Heart left ventricle (tissue), 16 donors: ENCODE data around the gene CTXND1. TPM values are rescaled to one million over a fixed set of nuclear protein-coding genes. Genes with fewer than 3 reads are reported as not detected.
A peak's percentile ranks its signal among the peaks of the same experiment; 100 is the strongest.

Experiments used
- ATAC-seq, 4 donors: fragments of 200-7000 bp; cut with Tn5 transposase; one replicate each; pipeline ENCODE4 v1.9.1; 2020 to 2022; ENCODE audit warnings: moderate library complexity in 4 of 4, mild to moderate bottlenecking in 3 of 4, moderate number of reproducible peaks in 1 of 4
- DNase-seq, 5 donors: peaks; one replicate each; pipeline ENCODE4 v3.0.0-alpha.2; 2020
- H3K27ac ChIP-seq, 12 donors: fragments of 200-600 bp; sonication (generic) in 4 of 12; one replicate each; pipeline versions ENCODE4 v1.5.0 to v1.8.0; 2016 to 2022; ENCODE audit warnings: mild to moderate bottlenecking in 2 of 12
- H3K27me3 ChIP-seq, 9 donors: fragments of 200-600 bp; sonication (generic) in 2 of 9; one replicate each; pipeline versions ENCODE4 v1.5.1 to v1.8.0; 2016 to 2022; ENCODE audit warnings: mild to moderate bottlenecking in 3 of 9
- H3K36me3 ChIP-seq, 9 donors: fragments of 200-600 bp; sonication (generic) in 2 of 9; one replicate each; pipeline versions ENCODE4 v1.5.0 to v1.8.0; 2018 to 2022; ENCODE audit warnings: mild to moderate bottlenecking in 2 of 9
- H3K4me1 ChIP-seq, 12 donors: fragments of 200-600 bp; sonication (generic) in 4 of 12; one replicate each; pipeline versions ENCODE4 v1.5.0 to v1.8.0; 2016 to 2022; ENCODE audit warnings: mild to moderate bottlenecking in 3 of 12
- H3K4me3 ChIP-seq, 12 donors: fragments of 200-600 bp; sonication (generic) in 4 of 12; one replicate each; pipeline versions ENCODE4 v1.5.0 to v1.8.0; 2017 to 2022; ENCODE audit warnings: mild to moderate bottlenecking in 9 of 12, moderate library complexity in 4 of 12
- H3K9me3 ChIP-seq, 12 donors: fragments of 200-600 bp; sonication (generic) in 4 of 12; one replicate each; pipeline versions ENCODE4 v1.5.0 to v1.8.0; 2016 to 2022; ENCODE audit warnings: mild to moderate bottlenecking in 1 of 12
- CTCF ChIP-seq, 12 donors: fragments of 200-600 bp; sonication (generic) in 4 of 12; IDR thresholded peaks; one replicate each; pipeline versions ENCODE4 v1.5.0 to v1.8.0; 2018 to 2022; ENCODE audit warnings: antibody characterized with exemption in 12 of 12, mild to moderate bottlenecking in 5 of 12
- POLR2A ChIP-seq, 2 donors: fragments of 450-650 bp; IDR thresholded peaks; one replicate each; pipeline ENCODE4 v1.6.1; 2017; ENCODE audit warnings: antibody characterized with exemption in 2 of 2, mild to moderate bottlenecking in 2 of 2, moderate library complexity in 2 of 2
- WGBS, 4 donors: extraction: QIAGEN DNeasy Blood & Tissue Kit in 2 of 4; methylation state at CpG; one replicate each; pipeline versions ENCODE4 v1.1.5 to v1.1.7; 2013 to 2018; 5-methylcytosine and 5-hydroxymethylcytosine counted together
- intact Hi-C, 10 donors: fragments of 100-400 bp; cut with DNase I; formaldehyde crosslinking; loops; one replicate each; pipeline versions ENCODE4 v1.11.1 to v1.14.2; 2022
- polyA plus RNA-seq, 2 donors: library from polyadenylated mRNA; stranded (reverse); fragments of 200-250 nt; gene quantifications; one replicate each; pipeline ENCODE4 v1.2.3, GENCODE V29; 2013
- total RNA-seq, 9 donors: library from RNA; depleted of rRNA in 2 of 9; stranded (reverse); fragments of >200 nt in 2 of 9; fragmentation: NEBNext Ultra II Directional in 3 of 9; extraction: Animal tissue kit (Norgen Biotek cat#: 25700) in 3 of 9; gene quantifications; one replicate each; pipeline versions ENCODE4 v1.1.0 to v1.2.4, GENCODE V29; 2016 to 2023
- donor health status: ischemic (EF 13 %, LVEDD 7.1; RV severe dilation, severe dysfunction).
- donor health status: healthy with polysubstance abuse.
- donor health status: DM: no; HTN: yes; CAD: no.
- donor health status: DM: no; HTN: no; CAD: no.
- donor health status: ischemic (EF 25% LVEDD 6.9; RV normal size, moderate dysfunction).
- donor health status: ischemic (EF 25% LVEDD 5.7; RV mildly dilated, moderate dysfunction).
- donor health status: healthy.
- donor health status: DM: yes; HTN: yes; CAD: no.
- donor health status: ischemic (EF 35%, LVEDD 5.7; RV mildly dilated, moderate dysfunction).
- donor health status: nonischemic (EF 11% LVEDD 7.7; RV severe dilation, severe dysfunction).
- donor health status: DM: yes; HTN: yes; CAD: no.
- donor health status: PGD.
- donor health status: ischemic (EF 29% LVEDD 5.4; RV normal size, mild dysfunction).
- donor health status: nonischemic (EF 23%, LVEDD 6.1; RV moderate dilation, normal function).

CTXND1 gene
- total and polyA plus RNA-seq, 11 donors: 0.14 to 9.5 (median 2.9) TPM

DNA sequence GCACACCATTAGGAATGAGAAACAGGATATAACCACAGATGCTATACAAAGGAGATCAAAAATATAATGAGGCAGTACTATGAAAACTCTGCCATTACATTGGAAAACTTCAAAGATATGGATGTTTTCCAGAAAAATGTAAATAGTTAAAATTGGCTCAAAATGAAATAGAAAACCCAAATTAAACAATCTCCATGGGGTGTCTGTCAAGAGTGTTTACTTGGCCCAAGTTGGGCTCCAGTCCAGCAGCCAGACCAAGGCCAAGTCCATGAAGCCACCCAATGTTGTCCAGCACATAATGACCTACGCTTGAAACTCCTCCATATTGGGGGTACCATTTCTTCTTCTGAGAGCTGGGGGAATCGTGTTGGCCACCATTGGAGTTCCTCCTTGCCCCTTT is 37.1 kb downstream of the CTXND1 start:
- 68 to 97% (median 89%) methylated on average over 2 of the region's 2 CpGs for WGBS, 4 donors
- H3K4me1 ChIP-seq: no peaks in the 10 kb centered on the region
- H3K36me3 ChIP-seq: no peaks in the 10 kb centered on the region
- no peak overlapping the region for H3K27ac ChIP-seq
- no peak overlapping the region for H3K4me3 ChIP-seq
- ATAC-seq (no peak), DNase-seq (no peak)
- intact Hi-C loops: no loop called here
- no peaks in the 10 kb centered on the region for H3K27me3 ChIP-seq
- TF ChIP-seq CTCF (IDR thresholded peaks at IDR 0.05) (no peak), POLR2A (IDR thresholded peaks at IDR 0.05) (no peak)
- H3K9me3 ChIP-seq: peaks cover 0 to 11% (median 2%) of the 10 kb centered on the region in 12 donors

DNA sequence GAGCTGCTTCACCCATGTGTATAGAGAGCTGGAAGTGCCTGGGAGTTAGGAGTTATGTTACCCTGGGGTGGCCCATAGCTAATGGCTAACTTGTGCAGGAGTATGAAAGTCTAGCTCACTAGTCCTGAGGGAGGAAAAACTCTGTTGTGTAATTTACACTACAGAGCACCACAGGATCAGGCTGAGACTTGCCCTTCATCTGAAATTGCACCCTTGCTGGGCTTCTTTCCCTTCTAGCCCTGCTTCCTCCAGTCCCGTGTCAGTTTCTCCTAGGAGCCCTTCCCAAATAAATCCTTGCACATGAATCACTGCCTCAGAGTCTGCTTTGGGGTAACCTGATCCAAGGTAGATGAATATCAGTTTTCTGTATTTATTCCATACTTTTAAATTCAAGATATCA is 40.0 kb downstream of the CTXND1 start:
- H3K36me3 ChIP-seq: no peaks in the 10 kb centered on the region
- WGBS, 4 donors: 67 to 79% (median 71%) methylated on average over 1 of the region's 1 CpG
- no peaks in the 10 kb centered on the region for H3K4me1 ChIP-seq
- no peak overlapping the region for H3K27ac ChIP-seq
- no peak for DNase-seq
- H3K27me3 ChIP-seq: peaks cover 0 to 9% (median 0%) of the 10 kb centered on the region in 9 donors
- peaks cover 0 to 11% (median 2%) of the 10 kb centered on the region in 12 donors for H3K9me3 ChIP-seq
- no peak for TF ChIP-seq CTCF (IDR thresholded peaks at IDR 0.05)
- TF ChIP-seq POLR2A (IDR thresholded peaks at IDR 0.05): no peak
- no peak for ATAC-seq
- intact Hi-C loops: no loop called here
- no peak overlapping the region for H3K4me3 ChIP-seq

DNA sequence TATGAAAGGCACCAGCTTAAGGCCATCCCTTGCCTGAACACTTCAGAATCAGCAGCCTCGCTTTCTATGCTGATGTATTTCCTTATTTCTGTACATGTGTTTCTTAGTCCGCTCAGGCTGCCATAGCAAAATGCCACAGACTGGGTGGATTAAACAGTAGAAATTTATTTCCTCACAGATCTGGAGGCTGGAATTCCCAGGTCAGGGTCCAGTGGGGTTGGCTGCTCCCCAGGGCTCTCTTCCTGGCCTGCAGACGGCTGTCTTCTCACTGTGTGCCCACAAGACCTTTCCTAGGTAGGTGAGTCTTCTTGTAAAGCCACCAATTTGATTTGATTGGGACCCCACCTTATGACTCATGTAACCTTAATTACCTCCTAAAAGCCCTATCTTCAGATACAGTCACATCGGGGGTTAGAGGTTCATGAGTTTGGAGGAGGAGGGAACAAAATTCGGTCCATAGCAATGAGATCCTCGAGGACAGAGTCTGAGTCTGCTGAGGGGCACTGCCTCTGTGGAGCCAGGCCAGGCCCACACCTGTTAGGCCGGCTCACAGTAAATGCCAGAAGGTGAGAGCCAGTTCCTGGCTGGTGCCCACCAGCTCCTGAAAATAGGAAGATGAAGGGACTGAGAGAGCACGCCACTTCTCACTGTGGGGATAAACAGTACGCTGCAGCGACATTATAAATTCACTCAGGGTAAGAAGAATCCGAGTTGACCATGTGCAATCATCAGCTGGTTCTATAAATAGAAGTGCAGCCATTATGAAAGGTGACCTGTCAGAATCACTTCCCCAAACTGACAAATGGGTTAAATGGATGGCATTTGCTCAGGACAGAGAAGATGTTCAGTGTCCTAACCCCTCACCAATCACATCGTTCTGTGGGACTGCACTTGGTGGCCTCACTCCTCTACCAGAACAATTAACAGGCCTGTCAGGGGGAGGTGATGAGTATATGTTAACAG is 41.1 kb downstream of the CTXND1 start:
- DNase-seq: no peak
- ATAC-seq: peak in 1 of 4 donors; percentile 13
- Histone ChIP-seq H3K27ac (no peak overlapping the region), H3K4me1 (no peaks in the 10 kb centered on the region), H3K4me3 (no peak overlapping the region), H3K36me3 (no peaks in the 10 kb centered on the region), H3K27me3 (peaks cover 0 to 9% (median 0%) of the 10 kb centered on the region in 9 donors), H3K9me3 (peaks cover 0 to 11% (median 2%) of the 10 kb centered on the region in 12 donors)
- WGBS, 4 donors: 61 to 71% (median 65%) methylated on average over 12 of the region's 12 CpGs
- intact Hi-C loops: no loop called here
- TF ChIP-seq POLR2A (IDR thresholded peaks at IDR 0.05) (no peak), CTCF (IDR thresholded peaks at IDR 0.05) (no peak)
